GM20000 (cell line): ENCODE measurements around the gene DGKI.
A peak's percentile ranks its signal among the peaks of the same experiment; 100 is the strongest.

Experiments
- DNase-seq: peaks from one replicate; pipeline ENCODE4 v3.0.0; 2012; ENCODE audit warnings: low spot score
- CTCF ChIP-seq: IDR thresholded peaks from 2 replicates; pipeline ENCODE4 v1.5.1; 2012; ENCODE audit warnings: mild to moderate bottlenecking, control low read depth; ENCODE audit errors: extremely low read depth, missing control alignments

The DGKI gene

DNA sequence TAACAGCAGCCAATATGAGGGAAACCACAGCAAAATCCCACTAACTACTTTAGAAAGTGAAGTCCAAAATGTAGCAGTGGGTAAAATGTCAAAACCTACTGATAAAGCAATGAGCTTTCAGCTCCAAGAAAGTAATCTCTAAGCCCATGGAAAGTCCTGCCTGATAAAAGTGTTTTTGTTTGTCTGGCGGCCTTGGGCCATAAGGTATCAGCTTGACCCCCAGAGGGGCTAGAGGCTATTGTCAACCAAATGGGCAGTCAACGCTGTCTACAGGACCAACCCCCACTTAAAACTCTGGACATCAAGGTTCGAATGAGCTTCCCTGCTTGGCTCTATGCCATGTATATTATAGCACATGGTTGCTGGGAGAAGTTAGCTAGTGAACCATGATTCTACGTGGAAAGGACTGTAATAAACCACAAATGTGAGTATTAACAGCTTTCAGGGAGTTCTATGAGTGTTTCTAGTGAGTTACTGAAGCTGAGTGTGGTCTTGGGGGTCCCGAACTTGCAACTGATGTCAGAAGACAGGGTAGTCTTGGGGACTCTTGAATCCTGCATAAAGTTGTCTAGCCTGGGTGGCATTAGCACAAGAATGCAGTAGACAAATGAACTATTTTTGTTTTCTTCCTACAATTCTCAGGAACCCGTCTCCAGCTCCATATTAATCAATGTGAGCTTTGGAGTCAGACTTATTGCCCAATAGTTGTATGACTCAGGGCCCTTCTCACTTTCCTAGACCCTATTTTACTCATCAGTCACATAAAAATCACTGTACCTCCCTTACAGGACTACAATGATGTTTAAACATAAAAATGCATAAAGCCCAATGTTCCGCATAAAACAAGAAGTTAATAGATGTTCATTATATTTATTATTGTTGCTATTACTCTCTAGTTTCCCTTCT is 164.9 kb downstream of the DGKI start:
- no peak for DNase-seq
- TF ChIP-seq CTCF, result no peak

- no peak for DNase-seq
- no peak for TF ChIP-seq CTCF
Observed at GRCh38 chr7:137674551-137675409, 172.0 kb downstream of the DGKI start.

DNA sequence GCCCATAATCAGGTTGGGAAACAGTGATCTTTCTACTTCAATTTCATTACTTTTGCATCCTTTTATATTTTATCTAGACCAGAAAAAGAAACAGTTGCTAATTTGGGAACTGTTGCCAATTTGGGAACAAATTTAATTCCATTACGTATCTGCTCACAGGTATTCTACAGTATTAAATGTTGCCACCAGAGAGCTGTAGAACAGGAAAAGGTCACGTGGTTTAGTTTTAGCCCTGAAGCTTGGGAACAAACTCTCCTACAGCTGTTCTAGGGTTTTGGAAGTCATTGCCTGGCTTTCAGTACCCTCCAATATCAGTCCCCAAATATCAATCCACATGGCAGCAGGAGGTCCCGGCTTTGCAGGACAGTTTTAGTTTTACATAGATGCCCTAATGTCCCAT is 172.7 kb downstream of the DGKI start:
- no peak for DNase-seq
- TF ChIP-seq CTCF, result no peak

DNA sequence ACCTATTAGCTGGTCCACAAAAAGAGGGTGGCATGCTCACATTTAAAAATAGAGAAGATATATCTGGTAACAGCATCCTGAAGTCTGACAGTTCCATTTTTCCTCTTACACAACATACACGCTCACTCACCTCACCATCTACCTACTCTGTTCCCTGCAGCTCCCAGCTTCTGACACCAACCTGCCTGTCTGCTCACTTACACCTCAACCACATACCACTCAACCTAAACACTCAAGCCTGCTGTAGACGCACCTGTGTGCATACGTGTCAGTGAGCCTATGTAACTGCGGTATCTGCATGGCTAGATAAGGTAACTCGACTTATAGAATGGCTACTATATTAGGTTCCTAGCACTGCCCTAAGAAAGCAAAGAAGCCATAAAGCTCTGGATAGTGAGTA is 174.9 kb downstream of the DGKI start:
- DNase-seq, result no peak

GRCh38 chr7:137670222-137671064 is 176.3 kb downstream of the DGKI start:
- peak; percentile 52 for DNase-seq
- TF ChIP-seq CTCF, result no peak

More for the DNA sequence above, 174.9 kb downstream of the DGKI start:
- no peak for TF ChIP-seq CTCF

DNA sequence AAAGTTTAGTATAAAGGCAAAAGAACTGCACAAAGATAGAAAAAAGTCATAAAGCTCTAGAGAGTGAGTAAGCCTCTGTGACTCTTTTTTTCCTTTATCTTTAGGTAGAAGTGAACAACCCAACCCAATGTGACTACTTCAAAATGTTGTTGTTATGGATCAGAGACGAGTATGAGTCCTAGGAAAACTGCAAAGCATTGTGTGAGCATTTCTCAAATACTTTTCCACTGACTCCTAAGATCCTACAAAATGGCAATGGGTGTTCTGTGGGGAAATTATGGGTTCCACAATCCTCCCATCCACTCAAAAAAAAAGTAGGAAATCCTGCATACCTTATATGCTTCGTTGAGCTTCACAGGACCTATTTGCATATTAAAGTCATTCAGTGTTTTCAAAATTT is 177.1 kb downstream of the DGKI start:
- DNase-seq, result no peak

More for the DNA sequence above, 177.1 kb downstream of the DGKI start:
- no peak for TF ChIP-seq CTCF
